ENCODE data around the gene SPATA32.
A peak's percentile ranks its signal among the peaks of the same experiment; 100 is the strongest.

Gene SPATA32

DNA sequence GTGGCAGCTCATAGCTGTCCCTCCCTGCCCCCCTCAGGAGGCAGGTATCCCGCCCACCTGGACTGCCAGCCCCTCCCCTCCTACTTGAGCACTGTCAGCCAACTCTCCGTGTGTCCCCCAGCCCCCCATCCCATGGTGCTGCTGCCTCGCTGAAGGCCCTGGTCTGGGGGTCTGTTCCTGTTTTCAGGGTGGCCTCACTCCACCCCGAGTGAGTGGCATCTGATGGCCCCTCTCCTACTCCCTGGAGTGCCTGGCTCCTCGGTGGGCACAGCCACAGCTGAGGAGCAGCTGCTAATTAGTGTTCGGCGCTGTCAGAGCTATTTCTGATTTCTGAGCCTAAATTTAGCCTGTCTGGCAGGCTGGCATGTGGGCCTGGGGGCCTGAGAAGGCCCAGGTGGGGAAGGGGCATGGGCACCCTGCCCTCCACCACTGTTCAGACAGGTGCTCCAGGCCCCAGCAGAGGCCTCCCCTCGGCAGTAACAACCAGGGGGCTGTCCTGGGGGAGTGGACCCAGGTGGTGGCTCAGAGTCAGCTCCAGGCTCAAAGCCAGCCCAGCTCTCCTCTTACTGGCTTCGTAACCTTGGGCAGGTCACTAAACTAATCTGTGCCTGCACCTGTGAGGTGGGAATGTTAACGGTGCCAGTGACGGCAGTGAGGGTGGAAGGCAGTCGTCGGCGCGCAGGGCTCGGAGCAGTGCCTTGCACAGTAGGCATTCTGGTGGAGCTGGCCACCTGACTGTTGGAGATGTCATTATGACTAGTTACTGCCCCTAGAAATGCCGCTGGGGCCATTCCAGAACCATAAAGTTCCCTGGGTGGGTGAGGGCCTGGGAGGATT lies 33.8 kb downstream of the SPATA32 start:
- DNase-seq = peak; percentile 34 to 42

DNA sequence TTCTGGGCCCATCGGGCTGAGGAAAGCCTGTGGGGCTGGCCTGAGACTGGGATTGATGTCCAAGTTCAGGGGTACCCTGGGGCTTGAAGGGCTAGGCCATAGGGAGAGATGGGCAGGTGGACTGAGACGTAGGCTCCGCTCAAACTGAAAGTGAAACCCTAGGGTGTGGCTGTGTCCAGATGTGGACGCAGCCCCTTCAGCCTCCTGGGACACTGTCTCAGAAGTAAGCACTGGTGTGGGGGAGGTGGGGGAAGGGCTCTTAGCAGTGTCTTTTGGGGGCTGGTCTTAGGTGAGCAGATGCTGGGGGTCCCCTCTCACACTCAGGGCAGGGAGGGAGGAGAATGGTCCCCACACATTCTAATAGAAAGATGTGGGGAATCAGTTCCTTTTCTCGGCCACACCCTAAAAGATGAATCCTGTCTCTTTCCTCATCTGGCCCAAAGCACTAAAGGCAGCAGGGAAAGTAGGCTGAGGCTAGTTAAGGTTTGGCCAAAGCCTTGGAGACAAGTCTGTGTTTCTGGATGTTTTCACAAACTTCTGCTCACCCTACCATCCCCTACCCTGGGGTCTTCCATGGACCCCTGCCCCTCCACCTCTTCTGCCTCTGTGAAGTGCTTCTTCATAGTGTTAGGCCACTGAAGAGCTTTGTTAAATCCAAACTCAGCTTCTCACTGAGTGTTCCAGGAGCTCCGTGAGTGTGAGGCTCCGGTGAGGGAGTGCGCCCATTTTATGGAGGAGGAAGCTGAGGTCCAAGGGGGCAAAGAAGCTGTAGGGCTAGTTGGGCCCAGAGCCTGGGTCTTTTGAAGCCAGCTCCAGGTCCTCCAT lies 34.6 kb downstream of the SPATA32 start:
- DNase-seq = no peak

GRCh38 chr17:45226576-45226975 lies 35.3 kb downstream of the SPATA32 start:
- DNase-seq = no peak

- DNase-seq = peak; percentile 91 to 97
These were observed 35.8 kb downstream of the SPATA32 start for GRCh38 chr17:45225964-45226530.

DNA sequence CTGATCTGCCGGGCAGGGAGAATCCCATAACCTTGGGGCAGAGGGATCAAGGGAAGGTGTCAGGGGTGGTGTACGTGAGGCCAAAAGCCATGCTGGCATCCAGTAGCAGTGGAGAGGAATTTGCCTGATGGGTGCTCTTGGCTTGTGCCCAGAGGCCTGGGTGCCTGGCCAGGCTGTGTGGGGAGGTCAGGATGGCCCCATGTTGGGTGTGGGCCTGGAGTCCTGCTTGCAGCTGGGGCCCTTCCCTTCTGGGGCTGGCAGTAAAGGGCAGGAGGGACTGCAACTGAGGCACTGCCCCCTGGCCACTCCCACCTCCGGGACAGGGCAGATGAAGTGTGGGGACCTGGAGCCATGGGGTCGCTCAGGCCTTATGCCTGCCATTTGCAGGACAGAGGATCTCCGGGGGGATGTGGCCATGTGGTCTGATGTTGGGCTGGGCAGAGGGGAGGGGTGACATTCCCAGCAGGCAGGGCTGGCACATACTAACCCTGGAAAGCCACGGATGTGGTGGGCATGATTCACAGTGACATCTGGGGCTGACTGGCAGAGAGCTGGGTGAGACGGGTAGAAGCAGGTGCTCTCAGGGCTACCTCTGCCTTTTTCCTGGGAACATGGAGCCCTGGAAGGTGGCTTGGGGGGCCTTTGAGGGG lies 36.7 kb downstream of the SPATA32 start:
- peak; percentile 47 to 66 for DNase-seq

GRCh38 chr17:45224671-45225050 lies 37.2 kb downstream of the SPATA32 start:
- DNase-seq = no peak

DNA sequence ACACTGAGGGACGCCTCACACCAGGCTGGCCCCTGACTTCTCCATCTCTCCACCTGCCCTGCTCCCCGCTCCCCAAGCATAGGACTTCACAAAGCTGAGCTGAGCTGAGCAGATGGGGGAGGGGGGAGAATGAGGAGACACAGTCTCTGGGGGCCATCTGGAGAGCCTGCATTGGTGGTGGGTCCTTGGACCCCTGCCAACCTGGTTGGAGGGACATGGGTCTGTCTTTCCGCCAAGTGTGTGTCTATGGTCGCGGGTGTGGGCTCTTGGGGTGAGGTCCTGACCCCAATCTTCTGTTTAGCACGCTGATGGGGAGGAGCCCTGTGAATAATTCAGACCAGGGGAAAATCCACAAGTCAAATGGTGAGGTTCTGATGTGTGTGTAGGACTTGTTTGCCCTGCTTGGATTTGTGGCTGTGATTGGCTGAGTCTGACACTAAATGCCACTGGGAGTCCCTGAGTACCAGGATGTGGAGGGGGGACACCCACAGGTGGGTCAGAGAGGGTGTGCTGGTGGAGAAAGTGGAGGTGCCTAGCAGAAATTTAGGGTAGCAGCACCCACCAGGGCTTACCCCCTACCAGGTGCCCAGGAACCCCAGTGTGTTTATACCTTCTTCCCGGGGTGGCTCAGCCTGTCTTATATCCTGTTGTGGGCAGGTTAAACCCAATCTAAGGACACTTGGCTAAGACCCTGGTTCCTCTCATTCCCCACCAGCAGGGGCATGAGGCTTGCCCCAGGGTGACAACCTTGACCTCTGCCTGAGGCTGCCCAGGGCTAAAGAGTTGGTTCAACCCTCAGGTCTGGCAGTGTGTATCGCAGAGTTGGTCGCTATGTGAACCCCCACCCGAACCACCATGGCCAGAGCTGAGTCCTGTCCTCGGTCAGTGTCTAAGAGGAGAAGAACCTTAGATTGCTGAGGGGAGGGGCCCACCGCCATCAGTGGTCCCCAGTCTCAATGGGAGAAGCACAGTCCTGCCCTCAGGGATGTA lies 38.1 kb downstream of the SPATA32 start:
- DNase-seq = peak; percentile 43 to 54

DNA sequence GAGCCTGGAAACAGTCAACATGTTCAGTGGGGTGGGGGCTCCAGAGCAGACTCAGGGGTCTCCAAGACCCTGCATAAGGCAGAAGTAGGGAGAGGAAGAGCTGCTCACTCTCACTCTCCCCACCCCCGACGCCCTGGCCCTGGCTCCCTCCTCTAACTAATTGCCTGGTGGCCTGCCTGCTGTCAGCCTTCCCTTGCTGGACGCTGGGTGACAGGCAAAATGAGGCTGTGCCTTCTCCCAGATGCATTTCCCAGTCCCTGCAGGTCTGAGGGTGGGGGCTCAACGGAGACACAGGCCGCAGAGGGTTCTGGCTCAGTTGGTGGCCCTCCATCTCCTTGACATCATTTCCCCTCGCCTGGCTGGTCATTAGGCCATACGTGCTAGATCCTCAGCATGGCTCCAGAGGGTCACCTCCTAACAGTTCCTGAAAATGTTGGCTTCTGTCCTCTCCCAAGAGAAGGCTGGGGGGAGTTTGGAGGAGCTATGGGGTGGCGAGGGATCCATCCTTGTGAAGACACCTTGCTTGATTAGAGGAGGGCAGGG lies 38.8 kb downstream of the SPATA32 start:
- no peak for DNase-seq

DNA sequence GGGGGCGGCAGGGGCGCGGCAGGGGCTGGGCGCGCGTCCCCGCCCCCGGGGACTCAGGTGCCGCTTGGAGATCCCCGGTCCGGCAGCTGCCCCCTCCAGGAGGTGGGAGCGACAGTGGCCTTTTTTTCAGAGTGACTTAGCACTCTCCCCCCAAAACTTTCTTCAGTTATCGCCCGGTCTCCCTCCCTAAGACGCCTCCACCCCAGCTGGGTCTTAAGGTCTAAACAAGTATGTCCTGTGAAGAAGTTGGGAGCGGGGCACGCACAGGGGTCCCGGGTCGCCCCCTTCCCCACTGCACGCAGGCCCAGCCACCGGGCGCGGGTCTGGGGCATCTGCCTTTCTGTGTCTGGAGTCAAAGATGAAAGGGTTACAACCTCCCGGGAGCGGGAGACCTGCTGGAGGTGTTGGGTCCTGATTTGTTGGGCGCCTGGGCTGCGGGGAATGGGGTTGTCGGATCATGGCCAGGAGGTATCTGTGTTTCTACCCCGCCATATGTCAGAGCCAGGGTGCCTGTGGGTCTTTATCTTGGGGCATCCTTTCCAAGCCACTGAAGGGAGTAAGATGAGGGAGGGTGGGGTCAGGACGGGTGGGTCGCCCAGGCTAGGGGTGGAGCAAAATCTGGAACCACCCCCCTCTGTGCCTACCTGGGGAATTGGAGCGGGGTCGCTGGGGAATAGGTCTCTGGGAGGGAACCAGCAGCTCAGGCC lies 39.5 kb downstream of the SPATA32 start:
- DNase-seq = peak; percentile 48 to 58

DNA sequence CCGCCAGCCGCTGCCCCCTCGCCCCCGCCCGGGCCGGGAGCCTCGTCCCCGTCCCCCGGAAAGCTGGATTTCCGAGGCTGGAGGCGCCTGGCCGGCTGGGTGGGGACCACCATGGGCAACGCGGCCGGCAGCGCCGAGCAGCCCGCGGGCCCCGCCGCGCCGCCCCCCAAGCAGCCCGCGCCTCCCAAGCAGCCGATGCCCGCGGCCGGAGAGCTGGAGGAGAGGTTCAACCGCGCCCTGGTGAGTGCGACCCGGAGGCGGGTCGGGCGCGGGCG lies 39.9 kb downstream of the SPATA32 start:
- no peak for DNase-seq

- DNase-seq = peak; percentile 36 to 66
These were observed 40.5 kb downstream of the SPATA32 start, which contains the start of gene FMNL1 for GRCh38 chr17:45221081-45222013. FMNL1 (plus strand) TSS chr17:45221885; CDS start chr17:45222125, 240 bp downstream.

DNA sequence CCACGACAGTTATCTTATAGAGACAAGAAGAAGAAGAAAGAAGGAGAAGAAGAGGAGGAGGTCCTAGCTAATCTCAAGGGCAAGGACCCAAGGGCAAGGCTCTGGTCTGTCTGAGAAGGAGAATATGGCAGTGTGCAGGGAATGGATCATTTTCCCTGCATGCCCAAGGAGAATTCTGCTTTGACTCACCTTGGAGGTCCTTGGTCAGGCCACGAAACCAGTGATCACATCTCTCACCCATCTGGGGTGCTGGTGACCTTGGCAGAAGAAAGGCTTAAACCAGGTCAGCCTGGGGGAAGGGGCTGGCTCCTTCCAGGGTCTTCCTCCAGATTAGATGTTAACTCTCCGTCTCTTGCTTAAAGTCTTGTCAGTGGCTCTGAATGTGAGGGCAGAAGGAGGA lies 41.8 kb downstream of the SPATA32 start:
- DNase-seq = no peak

- DNase-seq = peak; percentile 77 to 86
These were observed 42.8 kb downstream of the SPATA32 start for GRCh38 chr17:45218895-45219661.

All from stimulated activated CD4-positive, alpha-beta T cell treated with anti-CD3 and anti-CD28 coated beads, Interleukin-4, amount 100 ng/mL, for 4 hours (primary cell).